8988T (cell line): Measurements from ENCODE around the gene TLX1.
"Not testable (repeated sequence)": the region's sequence is repeated elsewhere in the genome, so short reads cannot be mapped to it uniquely, and the experiment has no call there.

Experiments used
- DNase-seq: peaks from one replicate; pipeline ENCODE4 v3.0.0; 2011

TLX1 gene

DNA sequence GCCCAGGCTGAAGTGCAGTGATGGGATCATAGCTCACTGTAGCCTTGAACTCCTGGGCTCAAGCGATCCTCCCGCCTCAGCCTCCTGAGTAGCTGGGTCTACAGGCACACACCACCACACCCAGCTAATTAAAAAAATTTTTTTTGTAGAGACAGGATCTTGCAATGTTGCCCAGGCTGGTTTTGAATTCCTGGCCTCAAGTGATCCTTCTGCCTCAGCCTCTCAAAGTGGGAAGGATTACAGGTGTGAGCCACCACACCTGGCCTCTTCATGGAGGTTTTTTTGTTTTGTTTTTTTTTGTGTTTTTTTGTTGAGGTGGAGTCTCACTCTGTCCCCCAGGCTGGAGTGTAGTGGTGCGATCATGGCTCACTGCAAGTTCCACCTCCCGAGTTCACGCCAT is 23.4 kb downstream of the TLX1 start:
- not testable (repeated sequence) for DNase-seq

DNA sequence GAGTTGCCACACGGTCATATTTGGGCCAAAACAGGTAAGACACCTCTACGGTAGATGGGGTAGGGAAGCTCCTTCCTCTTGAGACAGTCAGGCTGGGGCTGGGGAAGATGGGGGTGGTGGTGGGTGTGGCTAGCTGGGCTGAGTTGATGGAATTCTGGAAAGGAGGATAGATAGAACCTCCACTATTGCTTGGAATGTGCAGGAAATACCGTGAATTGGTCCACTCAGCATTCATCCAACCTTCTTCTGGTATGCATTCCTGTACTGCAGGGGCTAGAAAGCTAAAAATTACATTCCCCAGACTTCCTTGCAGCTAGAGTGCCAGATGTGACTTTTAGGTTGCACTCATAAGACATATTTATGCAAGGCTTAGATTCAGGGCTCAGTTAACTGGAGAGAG is 24.8 kb downstream of the TLX1 start:
- DNase-seq = no peak

DNA sequence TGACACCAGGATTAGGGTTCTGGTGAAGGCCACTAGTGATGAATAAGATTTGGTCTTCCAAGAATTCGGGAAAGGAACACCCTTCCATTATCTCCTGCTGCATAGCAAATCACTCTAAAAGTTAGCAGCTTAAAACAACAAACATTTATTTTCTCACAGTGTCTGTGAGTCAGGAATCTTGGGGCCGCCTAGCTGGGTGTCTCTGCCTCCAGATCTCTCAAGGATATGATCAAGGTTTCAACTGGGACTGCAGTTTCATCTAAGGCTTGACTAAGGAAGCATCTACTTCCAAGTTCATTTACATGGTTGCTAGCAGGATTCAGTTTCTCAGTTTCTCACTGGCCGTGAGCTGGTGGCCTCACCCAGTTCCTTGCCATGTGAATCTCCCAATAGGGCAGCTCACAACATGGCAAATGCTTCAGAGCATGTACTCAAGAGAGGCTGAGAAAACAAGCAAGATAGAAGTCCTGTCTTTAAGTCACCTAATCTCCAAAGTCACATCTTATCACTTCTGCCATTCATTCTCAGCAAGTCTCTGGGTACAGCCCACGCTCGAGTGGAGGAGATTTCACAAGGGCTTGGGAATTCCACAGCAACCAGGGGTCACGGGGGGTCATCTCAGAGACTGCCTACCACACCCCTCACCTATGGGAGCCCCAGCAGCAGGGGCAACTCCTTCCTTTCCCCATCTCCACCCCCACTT is 26.8 kb downstream of the TLX1 start:
- no peak for DNase-seq

DNA sequence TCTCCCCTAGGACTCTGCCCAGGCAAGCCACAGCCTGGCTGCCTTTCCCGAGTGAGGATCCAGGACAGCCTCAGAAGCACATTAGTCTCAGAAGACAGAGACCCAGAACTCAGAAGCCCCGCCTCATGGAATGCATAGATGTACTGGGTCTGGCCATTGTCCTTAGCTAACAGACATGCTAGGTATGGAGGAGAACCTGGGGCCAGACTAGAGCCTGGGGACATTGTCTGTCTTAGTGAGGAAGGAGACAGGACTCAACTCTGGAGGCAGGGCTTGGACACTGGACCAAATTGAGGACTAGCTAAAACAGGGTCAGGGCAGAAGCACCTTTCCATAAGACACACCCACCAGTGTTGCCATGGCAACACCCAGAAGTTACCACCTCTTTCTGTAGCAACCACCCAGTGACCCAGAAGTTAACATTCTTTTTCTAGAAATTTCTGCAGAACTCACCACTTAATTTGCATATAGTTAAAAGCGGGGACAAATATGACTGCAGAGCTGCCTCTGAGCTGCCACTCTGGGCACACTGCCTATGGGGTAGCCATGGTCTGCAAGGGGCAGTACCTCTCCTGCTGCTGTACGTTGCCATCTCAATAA is 27.5 kb downstream of the TLX1 start:
- DNase-seq = no peak

DNA sequence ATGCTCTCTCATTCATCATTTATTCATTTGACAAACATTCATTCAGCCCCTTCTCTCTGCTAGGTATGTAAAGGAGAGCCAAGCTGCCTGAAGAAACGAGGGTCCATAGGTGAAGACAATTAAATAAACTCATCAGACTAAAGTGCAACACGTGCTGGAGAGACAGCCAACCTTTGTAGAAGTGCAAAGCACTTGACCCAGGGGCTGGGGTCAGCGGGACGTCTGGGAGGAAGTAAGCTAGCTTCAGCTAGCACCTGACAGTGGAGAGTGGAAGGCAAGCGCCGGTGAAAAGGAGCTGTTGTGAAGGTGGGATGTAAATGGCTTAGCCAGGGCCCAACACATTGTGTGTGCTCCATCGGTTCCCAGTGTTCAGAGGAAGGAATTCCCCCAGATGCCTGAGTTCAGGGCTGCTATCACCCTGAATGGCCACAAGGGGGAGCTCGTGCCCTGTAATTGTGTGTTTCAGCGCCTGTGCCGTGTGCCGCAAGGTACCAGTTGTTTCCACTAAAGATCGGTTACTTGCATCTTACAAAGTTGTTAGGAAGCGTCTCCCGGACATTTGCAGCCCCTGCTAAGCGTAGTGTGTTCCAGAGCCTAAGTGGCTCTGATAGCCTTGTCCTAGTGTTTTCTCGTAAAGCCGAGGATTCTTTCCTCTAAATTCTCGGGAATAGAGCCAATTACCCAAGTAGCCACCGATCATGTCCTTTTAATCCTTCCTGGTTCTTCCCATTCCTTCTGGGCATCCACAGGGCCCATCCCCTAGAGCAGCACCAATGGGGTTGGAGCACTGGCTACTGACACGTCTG is 30.6 kb downstream of the TLX1 start:
- no peak for DNase-seq

DNA sequence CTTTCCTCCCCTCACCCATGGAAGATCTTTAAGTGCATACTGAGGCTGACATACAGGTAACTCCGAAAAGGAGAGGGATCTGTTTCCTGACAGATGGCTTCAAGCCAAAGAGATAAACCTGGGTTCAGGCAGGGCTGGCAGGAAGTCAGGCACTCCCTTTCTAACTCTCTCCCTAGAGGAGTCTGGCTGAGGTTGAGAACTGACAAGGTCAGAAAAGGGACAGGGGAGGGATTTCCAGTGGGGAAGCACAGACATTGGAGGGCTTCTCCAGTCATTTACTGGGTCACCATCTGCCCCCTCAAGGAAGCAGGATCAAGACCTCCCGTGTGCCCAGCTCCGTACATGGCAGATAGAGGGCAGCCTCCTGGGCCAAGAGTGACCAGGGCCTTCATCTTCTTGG is 31.6 kb downstream of the TLX1 start:
- DNase-seq = no peak

DNA sequence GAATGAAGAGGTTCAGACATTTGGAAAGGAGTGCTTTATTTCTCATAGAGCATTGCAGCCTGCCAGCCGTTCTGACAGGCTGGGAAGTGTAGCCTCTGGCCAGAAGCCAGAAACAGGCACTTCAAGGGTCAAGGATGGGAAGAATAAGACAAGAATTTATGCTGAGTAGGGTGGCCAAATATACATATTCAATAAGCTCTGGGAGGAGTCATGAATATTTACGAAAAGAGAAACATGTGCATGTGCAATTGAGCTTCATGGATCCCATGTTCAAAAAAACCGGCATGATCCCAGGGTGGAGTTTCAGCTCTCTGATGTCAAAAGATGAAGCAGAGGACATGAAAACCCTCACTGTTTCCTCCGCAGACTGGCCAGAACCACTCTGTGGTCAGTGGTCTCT is 32.9 kb downstream of the TLX1 start:
- no peak for DNase-seq

DNA sequence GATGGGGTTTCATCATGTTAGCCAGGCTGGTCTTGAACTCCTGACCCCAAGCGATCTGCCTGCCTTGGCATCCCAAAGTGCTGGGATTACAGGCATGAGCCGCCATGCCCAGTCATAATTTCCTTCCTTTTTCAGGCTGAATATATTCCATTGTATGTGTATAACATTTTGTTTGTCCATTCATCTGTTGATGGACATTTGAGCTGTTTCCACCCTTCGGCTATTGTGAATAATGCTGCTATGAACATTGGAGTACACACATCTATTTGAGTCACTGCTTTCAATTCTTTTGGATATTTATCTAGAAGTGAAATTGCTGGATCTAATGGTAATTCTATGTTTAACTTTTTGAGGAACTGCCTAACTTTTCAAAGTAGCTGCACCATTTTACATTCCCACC is 34.6 kb downstream of the TLX1 start:
- no peak for DNase-seq

DNA sequence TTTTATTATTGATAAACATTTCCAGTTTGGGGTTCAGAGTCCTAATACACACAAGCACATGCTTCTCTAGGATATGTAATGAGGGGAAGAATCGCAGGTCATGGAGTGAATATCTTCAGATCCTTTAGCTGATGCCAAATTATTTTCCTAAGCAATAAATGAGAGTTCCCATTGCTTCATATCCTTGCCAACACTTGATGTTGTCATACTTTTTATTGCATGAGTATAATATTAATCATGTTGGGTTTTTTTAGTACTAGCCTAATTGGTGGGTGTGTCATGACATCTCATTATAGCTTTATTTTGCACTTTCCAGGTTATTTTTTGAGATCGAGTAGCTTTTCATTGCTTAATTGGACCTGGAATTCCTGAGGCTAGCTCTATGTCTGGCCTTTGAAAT is 35.3 kb downstream of the TLX1 start:
- no peak for DNase-seq

DNA sequence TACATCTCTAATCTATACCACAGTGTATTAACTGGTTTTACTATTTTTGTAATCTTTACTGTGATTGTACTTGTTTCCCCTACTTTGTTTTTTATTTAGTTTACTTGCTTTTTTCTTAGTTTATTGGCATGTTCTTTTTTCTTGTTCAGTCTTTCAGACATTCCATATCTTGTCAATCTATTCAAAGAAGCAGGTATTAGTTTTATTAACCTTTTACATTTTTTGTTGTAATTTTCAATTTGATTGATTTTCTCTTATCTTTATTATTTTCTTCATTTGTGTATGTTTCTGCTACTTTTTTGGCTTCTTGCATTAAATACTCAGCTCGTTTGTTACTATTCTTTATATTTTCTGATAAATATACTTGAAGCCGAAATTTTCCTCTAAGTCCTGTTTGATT is 41.6 kb downstream of the TLX1 start:
- no peak for DNase-seq

DNA sequence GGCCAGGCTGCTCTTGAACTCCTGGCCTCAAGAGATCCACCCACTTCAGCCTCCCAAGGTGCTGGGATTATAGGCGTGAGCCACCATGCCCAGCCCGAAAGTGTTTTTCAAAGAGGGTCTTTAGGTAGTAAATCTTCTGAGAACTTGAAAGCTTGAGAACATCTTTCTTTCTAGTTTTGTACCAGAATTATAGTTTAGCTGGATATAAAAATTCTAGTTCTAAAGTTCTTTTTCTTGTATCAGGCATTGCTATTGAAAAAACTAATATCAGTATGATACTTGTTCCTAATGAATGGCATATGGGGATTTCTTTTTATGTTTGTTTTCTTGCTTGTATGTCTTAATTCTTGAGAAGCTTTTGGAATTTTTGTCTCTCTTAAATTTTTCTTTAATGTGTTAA is 43.2 kb downstream of the TLX1 start:
- DNase-seq = no peak

DNA sequence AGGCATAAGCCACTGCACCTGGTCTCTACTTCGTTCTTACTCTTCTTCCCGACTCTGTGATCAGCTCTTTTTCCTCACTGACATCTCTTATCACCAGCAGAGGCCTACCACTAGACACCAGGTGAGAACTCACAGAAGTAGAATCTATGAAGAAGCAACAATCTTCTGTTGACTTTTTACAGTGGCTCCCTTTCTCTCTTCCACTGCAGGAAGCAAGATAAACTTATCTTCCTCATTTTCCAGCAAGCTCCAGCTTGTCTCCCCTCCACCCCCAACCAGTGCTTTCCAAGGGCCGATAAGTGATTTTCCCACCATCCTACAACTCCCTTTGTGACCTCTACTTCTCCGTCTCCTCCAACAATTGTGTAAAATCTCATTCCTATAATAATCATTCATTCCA is 45.5 kb downstream of the TLX1 start:
- DNase-seq = no peak

DNA sequence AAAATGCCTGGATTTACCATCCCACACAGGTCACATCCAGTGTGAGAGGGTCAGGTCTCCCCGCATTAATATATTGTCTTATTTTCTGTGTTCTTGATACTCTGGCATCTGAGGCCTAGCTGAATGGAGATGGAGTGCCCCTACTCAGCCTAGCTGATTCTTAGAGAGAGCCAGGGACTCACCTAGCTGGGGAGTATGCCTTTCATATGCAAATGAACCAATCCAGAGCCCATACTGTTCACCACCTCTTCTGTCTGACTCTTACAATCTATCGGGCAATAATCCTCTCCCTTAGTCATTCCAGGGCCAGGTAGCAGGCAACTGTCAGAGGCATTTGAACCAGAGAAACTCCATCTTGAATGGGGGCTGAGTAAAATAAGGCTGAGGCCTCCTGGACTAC is 51.8 kb downstream of the TLX1 start:
- no peak for DNase-seq

DNA sequence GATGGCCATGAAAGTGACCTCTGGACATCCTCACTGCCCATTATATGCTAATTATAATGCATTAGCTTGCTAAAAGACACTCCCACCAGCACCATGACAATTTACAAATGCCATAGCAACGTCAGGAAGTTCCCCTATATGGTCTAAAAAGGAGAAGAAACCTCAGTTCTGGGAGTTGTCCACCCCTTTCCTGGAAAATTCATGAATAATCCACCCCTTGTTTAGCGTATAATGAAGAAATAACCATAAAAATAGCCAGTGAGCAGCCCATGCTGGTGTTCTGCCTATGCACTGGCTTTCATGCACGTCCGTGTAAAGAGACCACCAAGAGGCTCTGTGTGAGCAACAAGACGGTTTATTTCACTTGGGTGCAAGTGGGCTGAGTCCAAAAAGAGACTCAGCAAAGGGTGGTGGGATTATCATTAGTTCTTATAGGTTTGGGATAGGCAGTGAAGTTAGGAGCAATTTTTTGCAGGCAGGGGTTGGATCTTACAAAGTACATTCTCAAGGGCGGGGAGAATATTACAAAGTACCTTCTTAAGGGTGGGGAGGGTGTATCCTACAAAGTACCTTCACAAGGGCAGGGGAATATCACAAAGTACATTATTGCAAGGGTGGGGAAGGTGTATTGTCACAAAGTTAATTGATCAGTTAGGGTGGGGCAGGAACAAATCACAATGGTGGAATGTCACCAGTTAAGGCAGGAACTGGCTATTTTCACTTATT is 52.5 kb downstream of the TLX1 start:
- no peak for DNase-seq
